T-helper 22 cell (primary cell): Measurements from ENCODE around the gene NEK6.

ENCODE experiments used
- DNase-seq: peaks from one replicate; pipeline ENCODE4 v3.0.0-alpha.2; 2020; ENCODE audit warnings: low read depth

Gene NEK6

DNA sequence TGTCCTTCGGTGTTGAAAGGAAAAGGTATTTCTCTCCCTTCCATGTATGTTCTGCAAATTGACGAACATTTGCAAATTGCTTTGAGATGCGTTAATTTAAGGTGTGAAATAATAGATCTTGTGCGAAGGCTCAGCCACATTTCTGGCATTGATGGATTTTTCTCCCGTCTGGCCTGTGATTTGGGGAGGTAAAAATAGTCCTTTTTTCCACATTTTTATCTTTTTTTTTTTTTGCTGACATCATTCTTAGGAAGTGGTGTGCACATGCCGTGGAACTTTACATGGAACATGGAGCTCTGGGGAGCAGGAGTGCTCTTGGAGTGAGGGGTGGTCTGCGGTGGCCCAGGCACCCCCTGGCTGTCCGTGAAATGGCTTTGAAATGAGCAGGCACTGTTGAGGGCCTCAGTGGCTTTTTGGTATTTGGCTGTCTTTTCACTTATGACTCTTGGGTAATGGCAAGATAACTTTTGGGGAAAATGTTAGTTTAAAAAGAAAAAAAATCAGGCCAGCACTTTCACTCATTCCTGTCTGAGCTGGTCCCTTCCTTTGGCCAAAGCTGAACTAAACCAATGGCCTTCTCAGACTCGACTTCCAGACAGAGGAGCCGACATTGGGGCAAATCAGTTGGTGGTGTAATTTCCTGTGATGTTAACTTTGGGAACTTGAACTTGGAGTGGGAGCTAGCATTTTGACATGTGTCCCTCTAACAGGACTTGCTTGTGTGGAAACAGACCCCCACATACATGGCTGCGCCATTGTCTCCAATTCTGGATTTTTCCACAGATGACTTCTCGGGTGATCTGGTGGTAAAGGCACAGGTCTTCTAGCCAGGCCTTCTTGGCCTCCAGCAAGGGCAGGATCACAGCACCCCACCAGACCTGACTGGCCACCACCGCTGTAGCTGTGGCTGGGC, 4.2 kb downstream of the NEK6 start:
- DNase-seq: no peak

- DNase-seq: no peak
These were observed 4.9 kb downstream of the NEK6 start for GRCh38 chr9:124262649-124262972.

- DNase-seq: no peak
These were observed 5.5 kb downstream of the NEK6 start for GRCh38 chr9:124263213-124263612.

- no peak for DNase-seq
These were observed 6.2 kb downstream of the NEK6 start for GRCh38 chr9:124263800-124264426.

GRCh38 chr9:124264823-124265233, 7.1 kb downstream of the NEK6 start:
- DNase-seq: no peak

- DNase-seq: no peak
These were observed 7.8 kb downstream of the NEK6 start for GRCh38 chr9:124265551-124265950.

GRCh38 chr9:124266139-124266825, 8.5 kb downstream of the NEK6 start:
- no peak for DNase-seq

DNA sequence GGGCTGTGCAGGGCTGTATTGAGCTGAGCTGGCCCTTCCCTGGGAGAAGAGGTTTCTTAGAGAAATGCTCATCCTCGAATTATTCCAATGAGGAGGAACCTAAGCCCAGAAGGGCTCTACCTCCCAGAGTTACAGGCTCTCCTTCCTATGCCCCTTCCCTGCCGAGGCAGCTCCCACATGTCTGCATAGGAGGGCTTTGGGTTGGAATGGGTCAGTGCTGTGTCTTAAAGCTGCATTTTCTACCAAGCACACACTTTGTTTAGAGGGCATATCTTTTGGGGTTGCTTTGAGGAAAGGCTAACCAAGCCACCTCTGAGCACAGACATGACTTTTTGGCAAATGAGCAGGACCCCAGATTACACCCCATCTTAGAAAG, 9.1 kb downstream of the NEK6 start:
- DNase-seq: no peak

DNA sequence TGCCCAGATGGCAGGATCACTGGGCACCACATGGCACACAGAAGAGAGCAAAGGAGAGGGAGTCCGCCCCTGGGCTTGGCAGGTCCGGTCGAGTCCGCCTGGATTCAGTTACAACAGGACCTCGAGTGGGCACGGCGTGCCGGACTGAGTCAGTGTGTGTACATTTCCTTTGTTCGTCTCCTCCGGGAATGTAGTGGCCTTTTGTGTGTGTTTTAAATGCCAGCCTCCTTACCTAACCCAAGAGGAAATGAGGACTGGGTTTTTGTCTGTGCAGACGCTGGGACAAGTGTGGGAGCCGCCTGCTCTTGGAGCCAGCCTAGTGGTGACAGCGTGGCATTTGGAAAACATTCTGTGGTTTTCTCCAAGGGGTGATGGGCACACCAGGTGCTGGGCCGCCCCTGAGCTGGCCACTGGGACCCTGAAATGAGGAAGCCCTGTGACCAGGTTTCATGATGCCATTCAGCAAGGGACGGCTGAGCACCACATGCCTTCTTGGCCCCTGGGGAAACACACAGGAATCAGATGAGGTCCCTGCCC, 9.6 kb downstream of the NEK6 start:
- no peak for DNase-seq

DNA sequence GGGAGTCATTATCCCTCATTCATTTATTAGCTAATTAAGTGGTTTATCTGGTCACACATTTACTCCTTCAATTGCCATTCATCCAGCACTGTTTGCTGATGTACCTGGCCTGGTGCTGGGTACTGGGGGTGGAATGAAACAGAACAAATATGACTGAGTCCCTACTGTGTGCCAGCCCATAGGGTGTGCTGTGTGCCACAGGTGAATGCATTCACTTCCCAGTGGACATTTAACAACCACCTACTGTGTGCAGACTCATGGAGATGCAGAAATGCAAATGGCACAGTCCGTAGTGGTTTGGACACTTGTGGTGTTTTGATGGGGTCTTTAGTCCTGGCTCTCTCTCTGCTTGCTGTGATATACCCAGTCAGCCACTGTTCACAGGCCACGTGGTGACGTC, 10.5 kb downstream of the NEK6 start:
- DNase-seq: no peak

GRCh38 chr9:124268661-124269060, 10.9 kb downstream of the NEK6 start:
- DNase-seq: no peak

DNA sequence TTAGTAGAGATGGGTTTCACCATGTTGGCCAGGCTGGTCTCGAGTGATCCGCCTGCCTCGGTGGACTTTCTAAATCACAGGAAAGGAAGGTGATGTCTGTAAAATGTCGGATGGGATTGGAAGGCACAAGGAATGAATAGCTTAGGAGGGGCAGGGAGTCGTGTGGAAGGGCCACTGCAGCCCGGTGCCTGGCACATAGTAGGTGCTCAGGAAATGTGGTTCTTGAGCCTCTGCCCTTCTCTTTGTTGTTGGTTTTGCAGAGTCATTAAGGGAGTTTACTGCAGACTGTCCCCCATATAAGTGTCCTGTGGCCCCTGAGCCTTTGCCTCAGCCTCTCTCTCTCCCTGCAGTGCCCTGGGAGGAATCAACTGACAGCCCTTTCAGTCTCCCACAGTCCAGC, 11.8 kb downstream of the NEK6 start:
- DNase-seq: no peak

- DNase-seq: no peak
These were observed 13.0 kb downstream of the NEK6 start for GRCh38 chr9:124270504-124271335.

DNA sequence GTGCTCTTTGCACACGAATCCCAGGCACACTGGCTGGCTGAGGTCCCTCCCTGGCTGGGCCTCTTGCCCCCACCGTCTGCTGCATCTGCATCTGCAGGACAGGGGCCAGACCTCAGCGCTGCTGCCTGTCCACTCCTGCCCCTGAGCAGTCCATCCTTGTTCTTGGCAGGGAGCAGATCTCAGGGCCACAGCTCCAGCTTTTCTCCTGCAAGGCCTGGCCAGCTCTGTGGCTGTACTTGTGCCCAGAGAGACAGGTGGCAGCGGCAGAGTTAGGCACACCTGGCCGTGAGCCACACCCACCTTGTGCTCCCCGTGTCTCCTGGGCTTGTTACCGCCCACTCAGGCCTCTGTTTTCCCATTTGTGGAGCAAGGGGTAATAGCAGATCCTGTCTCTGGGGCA, 13.9 kb downstream of the NEK6 start:
- DNase-seq: no peak

GRCh38 chr9:124272118-124272517, 14.4 kb downstream of the NEK6 start:
- no peak for DNase-seq

DNA sequence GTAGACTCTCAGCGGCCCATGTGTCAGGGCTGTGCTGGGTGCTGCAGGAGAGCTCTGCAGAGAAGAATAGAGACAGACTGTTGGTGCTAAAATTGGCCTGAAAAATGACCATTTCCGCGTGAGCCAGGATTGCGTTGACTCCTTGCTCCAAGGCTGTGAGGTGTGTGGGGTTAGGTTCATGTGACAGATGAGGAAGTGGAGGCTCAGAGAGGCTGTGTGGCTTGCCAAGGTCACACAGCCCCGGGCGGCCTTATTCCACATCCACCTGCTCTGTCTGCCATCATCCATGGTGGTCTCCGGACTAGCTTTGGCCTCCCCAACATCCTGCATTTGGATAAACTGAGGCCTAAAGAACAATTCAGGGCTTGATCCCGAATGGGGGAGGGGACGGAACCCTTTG, 15.2 kb downstream of the NEK6 start:
- no peak for DNase-seq

- DNase-seq: no peak
These were observed 15.8 kb downstream of the NEK6 start for GRCh38 chr9:124273427-124274160.

GRCh38 chr9:124274226-124274625, 16.5 kb downstream of the NEK6 start:
- DNase-seq: no peak

- DNase-seq: no peak
These were observed 17.0 kb downstream of the NEK6 start for GRCh38 chr9:124274738-124275137.

- DNase-seq: no peak
These were observed 19.7 kb downstream of the NEK6 start for GRCh38 chr9:124277420-124277819.

DNA sequence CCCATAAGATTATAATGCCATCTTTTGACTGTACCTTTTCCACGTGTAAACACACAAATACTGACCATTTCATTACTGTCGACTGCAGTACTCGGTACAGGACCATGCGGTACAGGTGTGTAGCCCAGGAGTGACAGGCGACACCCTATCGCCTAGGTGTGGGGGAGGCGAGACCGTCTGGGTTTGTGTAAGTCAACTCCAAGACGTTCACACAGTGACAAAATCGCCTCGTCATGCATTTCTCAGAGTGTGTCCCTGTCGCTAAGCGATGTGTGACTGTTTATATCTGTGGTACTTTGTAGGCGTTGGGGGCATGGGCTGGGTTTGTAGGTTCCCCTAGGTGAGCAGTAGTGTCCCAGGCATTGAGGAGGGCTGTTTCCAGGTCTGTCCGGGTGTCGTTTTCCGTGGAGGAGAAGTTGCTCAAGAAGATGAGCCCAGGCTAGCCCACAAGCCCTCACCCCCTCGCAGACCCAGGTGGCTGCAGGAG, 20.3 kb downstream of the NEK6 start:
- DNase-seq: no peak
